Measurements from ENCODE around the gene BAD.
"Not testable (repeated sequence)": the region's sequence is repeated elsewhere in the genome, so short reads cannot be mapped to it uniquely, and the experiment has no call there.

GRCh38 chr11:64307795-64308194 is 23.3 kb upstream of the BAD start:
- TF ChIP-seq CTCF, POLR2A (IDR thresholded peaks at IDR 0.05): not testable (repeated sequence)

Data from heart left ventricle (tissue), 13 donors.